Activated T-cell treated with anti-CD3 and anti-CD28 coated beads for 4 hours (primary cell): ENCODE results near the gene S1PR1.
A peak's percentile ranks its signal among the peaks of the same experiment; 100 is the strongest.

Experiments
- DNase-seq: peaks from one replicate; pipeline ENCODE4 v3.0.0-alpha.2; 2020

The S1PR1 gene

GRCh38 chr1:101282314-101283038 lies 45.7 kb downstream of the S1PR1 start:
- no peak for DNase-seq

- no peak for DNase-seq
These were observed 46.6 kb downstream of the S1PR1 start for GRCh38 chr1:101283443-101283842.

- DNase-seq = no peak
These were observed 47.2 kb downstream of the S1PR1 start for GRCh38 chr1:101284021-101284420.

- no peak for DNase-seq
These were observed 47.9 kb downstream of the S1PR1 start for GRCh38 chr1:101284622-101285218.

- no peak for DNase-seq
These were observed 49.2 kb downstream of the S1PR1 start for GRCh38 chr1:101285922-101286570.

GRCh38 chr1:101288491-101288944 lies 51.7 kb downstream of the S1PR1 start:
- DNase-seq = peak; percentile 56

GRCh38 chr1:101290119-101290921 lies 53.5 kb downstream of the S1PR1 start:
- DNase-seq = no peak
